GF-D8 (cell line): ENCODE results near the gene MAML3.

Source experiments
- DNase-seq: peaks from one replicate; lab custom pipeline; 2025; lab: John Stamatoyannopoulos, UW

The MAML3 gene

GRCh38 chr4:139921429-139922184, 232.4 kb downstream of the MAML3 start:
- no peak for DNase-seq

- DNase-seq, result no peak
Observed at GRCh38 chr4:139920486-139921002, 233.4 kb downstream of the MAML3 start.

- no peak for DNase-seq
Observed at GRCh38 chr4:139919521-139919920, 234.5 kb downstream of the MAML3 start.

DNA sequence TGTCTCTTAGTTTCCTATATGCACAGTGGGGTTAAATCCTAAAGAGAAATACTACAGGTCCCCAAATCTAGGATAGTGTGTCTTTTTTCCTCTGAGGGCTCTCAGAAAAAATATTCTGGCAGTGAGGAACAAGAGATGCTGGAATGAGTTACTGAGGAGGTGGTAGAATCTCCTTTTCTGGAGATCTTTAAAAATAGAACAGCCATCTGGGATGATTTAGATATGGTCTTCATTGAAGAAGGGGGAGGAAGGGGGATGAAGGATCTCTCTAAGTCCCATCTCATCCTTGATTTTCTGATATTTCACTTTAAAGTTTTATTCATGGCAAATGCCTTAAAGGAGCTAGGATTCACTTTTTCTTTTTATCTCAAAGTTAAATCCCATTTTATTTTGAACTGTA, 235.0 kb downstream of the MAML3 start:
- DNase-seq, result no peak

DNA sequence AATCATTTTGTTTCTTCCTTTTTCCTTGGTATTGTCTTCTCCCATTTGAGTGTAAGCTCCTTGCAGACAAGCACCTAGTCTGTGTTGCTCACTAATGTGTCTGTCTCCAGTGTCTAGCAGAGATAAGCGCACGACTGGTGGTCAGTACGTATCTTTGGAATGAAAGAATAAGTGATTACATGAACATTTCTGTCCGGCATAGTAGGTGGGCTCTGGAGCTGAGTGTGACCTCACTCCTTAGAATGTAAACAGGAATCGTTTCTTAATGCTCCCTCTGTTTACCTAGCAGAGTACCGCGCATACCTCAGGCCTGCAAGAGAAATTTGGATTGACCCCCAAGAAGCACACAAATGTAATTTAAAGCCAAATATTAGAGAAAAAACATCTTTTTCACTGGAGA, 235.4 kb downstream of the MAML3 start:
- no peak for DNase-seq

GRCh38 chr4:139917896-139918295, 236.1 kb downstream of the MAML3 start:
- DNase-seq, result no peak

DNA sequence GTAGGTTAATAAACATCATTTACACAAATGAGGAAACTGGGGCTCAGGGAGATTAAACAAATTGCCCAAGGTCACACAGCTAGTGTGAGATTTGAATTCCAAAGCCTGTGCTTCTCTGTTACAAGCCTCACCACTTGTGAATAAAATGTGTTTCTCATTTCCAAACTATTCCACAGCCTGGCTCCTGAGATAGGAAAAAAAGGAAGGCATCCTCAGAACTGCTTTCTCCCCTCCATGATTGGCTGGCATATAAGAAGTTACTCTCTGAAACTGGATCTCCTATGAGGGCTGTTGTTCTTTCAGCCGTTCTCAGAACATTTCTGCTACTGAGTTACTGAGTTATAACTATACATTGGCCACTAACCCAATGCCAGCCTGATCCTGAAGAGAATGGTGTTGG, 237.9 kb downstream of the MAML3 start:
- no peak for DNase-seq

- DNase-seq, result no peak
Observed at GRCh38 chr4:139915037-139915436, 238.9 kb downstream of the MAML3 start.

- no peak for DNase-seq
Observed at GRCh38 chr4:139913995-139914598, 239.9 kb downstream of the MAML3 start.

GRCh38 chr4:139913398-139913990, 240.5 kb downstream of the MAML3 start:
- DNase-seq, result no peak

- DNase-seq, result no peak
Observed at GRCh38 chr4:139912445-139912844, 241.5 kb downstream of the MAML3 start.

DNA sequence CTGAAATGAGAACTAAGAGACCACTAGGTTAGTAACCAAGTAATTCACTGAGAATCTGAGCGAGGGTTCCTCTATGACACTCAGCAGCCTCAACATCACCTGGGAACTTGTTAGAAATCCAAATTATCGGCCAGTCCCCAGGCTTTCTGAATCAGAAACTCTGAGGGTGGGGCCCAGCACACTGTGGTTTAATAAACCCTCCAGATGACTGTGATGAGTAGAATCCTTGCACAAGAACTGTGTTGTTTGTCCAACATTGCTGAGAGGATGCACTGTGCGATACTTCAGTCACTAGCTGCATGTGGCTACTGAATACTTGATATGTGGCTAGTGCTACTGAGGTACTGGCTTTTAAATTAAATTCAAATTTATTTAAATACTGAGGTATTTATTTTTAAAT, 243.9 kb downstream of the MAML3 start:
- DNase-seq, result no peak

GRCh38 chr4:139908636-139909437, 245.1 kb downstream of the MAML3 start:
- no peak for DNase-seq

GRCh38 chr4:139907001-139907809, 246.8 kb downstream of the MAML3 start:
- no peak for DNase-seq

- DNase-seq, result no peak
Observed at GRCh38 chr4:139905489-139905888, 248.5 kb downstream of the MAML3 start.

- no peak for DNase-seq
Observed at GRCh38 chr4:139904406-139904805, 249.6 kb downstream of the MAML3 start.

DNA sequence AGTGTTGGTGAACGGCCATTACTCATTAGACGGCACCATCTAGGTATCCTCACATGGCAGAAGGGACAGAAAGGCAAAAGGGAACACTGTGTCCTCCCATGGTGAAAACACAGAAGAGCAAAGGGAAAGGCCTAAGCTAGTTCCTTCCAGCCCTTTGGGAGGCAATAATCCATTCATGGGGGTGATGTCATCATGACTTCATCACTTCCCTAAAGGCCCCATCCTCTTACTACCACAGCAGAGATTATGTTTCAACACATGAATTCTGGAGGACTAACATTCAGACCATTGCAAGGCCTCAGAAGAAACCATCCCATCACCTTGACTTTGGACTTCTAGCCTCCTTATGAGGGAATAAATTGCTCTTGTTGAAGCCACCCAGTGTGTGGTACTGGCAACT, 250.1 kb downstream of the MAML3 start:
- DNase-seq, result no peak

- DNase-seq, result no peak
Observed at GRCh38 chr4:139902321-139903320, 251.4 kb downstream of the MAML3 start.

DNA sequence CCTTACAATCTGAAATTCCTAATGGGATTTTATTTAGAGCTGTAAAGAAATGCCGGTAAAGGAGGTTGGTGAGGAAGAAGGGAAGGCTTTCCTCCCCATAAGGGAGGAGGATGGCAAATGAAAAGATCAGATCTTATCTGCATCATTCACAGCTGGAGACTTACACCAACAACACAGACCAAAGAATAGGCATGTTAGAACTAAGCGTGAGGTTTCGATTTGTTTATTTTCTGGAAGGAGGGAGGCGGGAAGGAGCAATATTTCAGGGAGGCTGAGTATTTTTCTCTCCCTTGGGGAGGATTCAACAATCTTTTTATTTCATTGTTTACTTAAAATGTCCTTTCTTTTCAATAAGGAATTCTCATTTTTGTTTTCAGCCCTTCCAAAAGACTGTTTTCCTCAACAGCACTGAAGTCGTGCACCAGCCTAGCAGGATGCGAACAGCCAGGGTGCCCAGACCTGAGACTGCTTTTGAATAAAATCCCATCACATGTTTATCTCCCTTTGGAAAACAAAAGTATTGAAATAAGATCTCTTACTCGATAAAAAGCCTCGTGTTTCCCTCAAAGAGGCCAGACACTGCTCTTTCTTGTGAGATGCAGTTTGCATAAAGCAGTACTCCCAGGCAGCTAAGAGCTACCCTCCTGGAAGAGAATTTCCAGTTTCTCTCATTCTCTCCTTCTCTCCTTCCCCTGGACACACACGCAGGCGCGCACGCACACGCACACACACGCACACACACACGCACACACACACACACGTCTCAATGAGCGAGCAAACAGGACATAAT, 252.3 kb downstream of the MAML3 start:
- DNase-seq, result no peak
